Fibroblast of lung (primary cell): ENCODE results near the gene CACNA1H. TPM values are rescaled to one million over a fixed set of nuclear protein-coding genes. Genes with fewer than 3 reads are reported as not detected.
A peak's percentile ranks its signal among the peaks of the same experiment; 100 is the strongest.

ENCODE experiments used
- DNase-seq, 2 donors: peaks; one replicate each; pipeline versions ENCODE4 v3.0.0 to v3.0.0-alpha.2; 2010; ENCODE audit warnings: low read depth in 2 of 2
- H2AFZ ChIP-seq: 2 replicates; pipeline ENCODE4 v1.5.1; 2012; ENCODE audit warnings: low read length, control low read depth, inconsistent platforms
- H3K27ac ChIP-seq: 2 replicates; pipeline ENCODE4 v1.5.1; 2011; ENCODE audit warnings: low read length, control low read depth; ENCODE audit not compliant: insufficient read depth
- H3K27me3 ChIP-seq: 2 replicates; pipeline ENCODE4 v1.5.1; 2011; ENCODE audit warnings: mild to moderate bottlenecking, low read length; ENCODE audit not compliant: control insufficient read depth, insufficient read depth
- H3K36me3 ChIP-seq: 2 replicates; pipeline ENCODE4 v1.5.1; 2011; ENCODE audit warnings: low read length; ENCODE audit not compliant: control insufficient read depth, insufficient read depth
- H3K4me1 ChIP-seq: 2 replicates; pipeline ENCODE4 v1.5.1; 2011; ENCODE audit warnings: low read length; ENCODE audit not compliant: control insufficient read depth, insufficient read depth; ENCODE audit errors: extremely low read depth
- H3K4me2 ChIP-seq: 2 replicates; pipeline ENCODE4 v1.5.1; 2011; ENCODE audit warnings: low read length, control low read depth; ENCODE audit not compliant: insufficient read depth; ENCODE audit errors: extremely low read depth
- H3K4me3 ChIP-seq, 4 experiments: fragments of 200-600 bp in 1 of 4; sonication (generic) in 1 of 4; replicated peaks in 1 of 4; 2 replicates each; pipeline ENCODE4 v1.5.1; 2011 to 2016; ENCODE audit warnings: low read length in 4 of 4, low read depth in 3 of 4, mild to moderate bottlenecking in 3 of 4, control low read depth in 2 of 4, inconsistent platforms in 1 of 4, mixed read lengths in 1 of 4; ENCODE audit not compliant: insufficient read depth in 1 of 4; ENCODE audit errors: control extremely low read depth in 1 of 4
- H3K79me2 ChIP-seq: 2 replicates; pipeline ENCODE4 v1.5.1; 2012; ENCODE audit warnings: mild to moderate bottlenecking, low read length, inconsistent platforms; ENCODE audit not compliant: control insufficient read depth, insufficient read depth
- H3K9ac ChIP-seq: 2 replicates; pipeline ENCODE4 v1.5.1; 2011; ENCODE audit warnings: mild to moderate bottlenecking, low read length, control low read depth; ENCODE audit not compliant: insufficient read depth
- H3K9me3 ChIP-seq: 2 replicates; pipeline ENCODE4 v1.5.1; 2012; ENCODE audit warnings: low read depth, low read length; ENCODE audit not compliant: control insufficient read depth, insufficient read depth
- H4K20me1 ChIP-seq: 2 replicates; pipeline ENCODE4 v1.5.1; 2011; ENCODE audit warnings: low read length; ENCODE audit not compliant: control insufficient read depth, insufficient read depth; ENCODE audit errors: extremely low read depth
- CTCF ChIP-seq, 2 donors: IDR thresholded peaks in 1 of 2; conservative IDR thresholded peaks in 1 of 2; 1 replicate in 1 of 2; 2 replicates in 1 of 2; pipeline ENCODE4 v1.5.1; 2011 to 2012; ENCODE audit warnings: low read length in 2 of 2, control low read depth in 1 of 2, inconsistent platforms in 1 of 2, low read depth in 1 of 2, mild to moderate bottlenecking in 1 of 2
- EZH2 ChIP-seq: IDR thresholded peaks from 2 replicates; pipeline ENCODE4 v1.5.1; 2012; ENCODE audit warnings: low read length, control low read depth, mild to moderate bottlenecking; ENCODE audit errors: missing control alignments
- polyA plus RNA-seq, 2 donors: library from polyadenylated mRNA; depleted of rRNA in 1 of 2; stranded (reverse) in 1 of 2; unstranded in 1 of 2; fragments of >200 nt; gene quantifications; 2 replicates each; pipeline ENCODE4 v1.2.1, GENCODE V29; 2011 to 2012; ENCODE audit warnings: missing spikeins in 1 of 2
- total RNA-seq: library from RNA; depleted of rRNA; stranded (reverse); fragments of >200 nt; gene quantifications from 2 replicates; pipeline ENCODE4 v1.2.1, GENCODE V29; 2014

The CACNA1H gene
- total and polyA plus RNA-seq, 2 donors (not counting 1 experiment from before 2014, with no cell fraction given): 1.2 to 10.5 TPM

GRCh38 chr16:1167276-1168107 lies 14.6 kb downstream of the CACNA1H start:
- Histone ChIP-seq H3K9ac (no peak overlapping the region), H3K4me1 (no peaks in the 10 kb centered on the region), H3K27ac (no peak overlapping the region), H4K20me1 (no peaks in the 10 kb centered on the region), H2AFZ (no peak overlapping the region), H3K27me3 (no peaks in the 10 kb centered on the region), H3K9me3 (no peaks in the 10 kb centered on the region), H3K36me3 (no peaks in the 10 kb centered on the region), H3K4me2 (no peak overlapping the region), H3K79me2 (no peaks in the 10 kb centered on the region), H3K4me3 (no peak overlapping the region)
- TF ChIP-seq EZH2 (no peak), CTCF (conservative IDR thresholded peaks at IDR 0.05 in 1 of 2, IDR thresholded peaks at IDR 0.05 in 1 of 2; ENCODE audit: low read depth in 1 of 2, low read length in 2 of 2) (no peak)
- peak in 1 of 2 donors; percentile 87 for DNase-seq

GRCh38 chr16:1168837-1169236 lies 15.9 kb downstream of the CACNA1H start:
- H3K79me2 ChIP-seq: no peaks in the 10 kb centered on the region
- H3K27me3 ChIP-seq: no peaks in the 10 kb centered on the region
- no peaks in the 10 kb centered on the region for H3K36me3 ChIP-seq
- H4K20me1 ChIP-seq: no peaks in the 10 kb centered on the region
- no peak overlapping the region for H3K9ac ChIP-seq
- no peak overlapping the region for H3K4me2 ChIP-seq
- DNase-seq: no peak
- no peak overlapping the region for H2AFZ ChIP-seq
- H3K9me3 ChIP-seq: no peaks in the 10 kb centered on the region
- H3K27ac ChIP-seq: no peak overlapping the region
- TF ChIP-seq CTCF (conservative IDR thresholded peaks at IDR 0.05 in 1 of 2, IDR thresholded peaks at IDR 0.05 in 1 of 2; ENCODE audit: low read depth in 1 of 2, low read length in 2 of 2) (no peak), EZH2 (no peak)
- no peak overlapping the region for H3K4me3 ChIP-seq
- H3K4me1 ChIP-seq: no peaks in the 10 kb centered on the region

DNA sequence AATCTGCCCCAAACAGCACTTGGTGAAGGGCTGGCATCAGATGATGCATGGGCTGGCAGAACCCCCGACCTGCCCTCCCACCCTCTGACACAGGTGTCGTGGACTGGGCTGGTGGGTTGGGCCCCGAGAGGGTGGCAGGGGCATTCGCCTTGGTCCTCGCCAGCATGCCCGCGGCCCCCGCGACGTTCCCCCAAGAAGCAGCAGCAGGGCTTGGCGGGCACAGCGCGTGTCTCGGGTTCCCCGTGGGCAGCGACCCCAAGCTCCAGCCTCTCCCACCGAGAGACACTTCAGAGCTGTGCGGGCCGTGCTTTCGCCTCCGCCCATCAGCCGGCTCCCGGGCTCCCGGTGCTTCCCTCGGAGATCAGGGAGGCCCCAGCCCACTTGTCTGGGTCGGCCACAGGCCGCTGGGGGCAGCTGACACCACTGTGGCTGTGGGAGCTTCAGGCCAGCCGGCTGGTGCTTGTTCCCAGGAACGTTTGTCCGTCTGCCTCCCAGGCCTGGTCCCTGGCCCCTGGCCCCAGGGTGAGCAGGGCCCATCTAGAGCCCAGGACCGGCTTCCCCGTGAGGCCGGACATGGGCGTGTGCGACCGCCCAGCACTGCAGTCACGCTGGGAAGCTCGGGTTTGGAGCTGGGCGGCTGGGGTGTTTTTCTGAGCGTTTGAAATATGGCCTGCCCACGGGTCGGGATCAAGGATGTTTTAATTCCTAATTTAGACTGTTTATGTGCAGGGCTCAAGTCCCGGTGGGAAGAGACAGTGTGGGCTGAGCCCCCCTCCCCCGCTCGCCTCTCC lies 16.6 kb downstream of the CACNA1H start:
- no peaks in the 10 kb centered on the region for H4K20me1 ChIP-seq
- H3K79me2 ChIP-seq: no peaks in the 10 kb centered on the region
- no peak for DNase-seq
- no peaks in the 10 kb centered on the region for H3K36me3 ChIP-seq
- TF ChIP-seq EZH2 (no peak), CTCF (conservative IDR thresholded peaks at IDR 0.05 in 1 of 2, IDR thresholded peaks at IDR 0.05 in 1 of 2; ENCODE audit: low read depth in 1 of 2, low read length in 2 of 2) (no peak)
- H2AFZ ChIP-seq: no peak overlapping the region
- no peaks in the 10 kb centered on the region for H3K9me3 ChIP-seq
- H3K27ac ChIP-seq: no peak overlapping the region
- no peaks in the 10 kb centered on the region for H3K4me1 ChIP-seq
- H3K4me2 ChIP-seq: no peak overlapping the region
- H3K27me3 ChIP-seq: no peaks in the 10 kb centered on the region
- no peak overlapping the region for H3K9ac ChIP-seq
- no peak overlapping the region for H3K4me3 ChIP-seq
